Uterus (tissue), 2 donors: ENCODE results near the gene AVPR2.

Experiments
- CTCF ChIP-seq, 4 experiments: fragments of 200-600 bp in 2 of 4; fragments of 450-650 bp in 2 of 4; sonication (generic) in 2 of 4; IDR thresholded peaks; one replicate each; pipeline ENCODE4 v1.5.1; 2016 to 2019; ENCODE audit warnings: antibody characterized with exemption in 4 of 4, mild to moderate bottlenecking in 2 of 4, moderate library complexity in 1 of 4
- POLR2A ChIP-seq, 2 donors: fragments of 450-650 bp; IDR thresholded peaks; one replicate each; pipeline ENCODE4 v1.6.1; 2016; ENCODE audit warnings: antibody characterized with exemption in 2 of 2, mild to moderate bottlenecking in 1 of 2, moderate library complexity in 1 of 2

DNA sequence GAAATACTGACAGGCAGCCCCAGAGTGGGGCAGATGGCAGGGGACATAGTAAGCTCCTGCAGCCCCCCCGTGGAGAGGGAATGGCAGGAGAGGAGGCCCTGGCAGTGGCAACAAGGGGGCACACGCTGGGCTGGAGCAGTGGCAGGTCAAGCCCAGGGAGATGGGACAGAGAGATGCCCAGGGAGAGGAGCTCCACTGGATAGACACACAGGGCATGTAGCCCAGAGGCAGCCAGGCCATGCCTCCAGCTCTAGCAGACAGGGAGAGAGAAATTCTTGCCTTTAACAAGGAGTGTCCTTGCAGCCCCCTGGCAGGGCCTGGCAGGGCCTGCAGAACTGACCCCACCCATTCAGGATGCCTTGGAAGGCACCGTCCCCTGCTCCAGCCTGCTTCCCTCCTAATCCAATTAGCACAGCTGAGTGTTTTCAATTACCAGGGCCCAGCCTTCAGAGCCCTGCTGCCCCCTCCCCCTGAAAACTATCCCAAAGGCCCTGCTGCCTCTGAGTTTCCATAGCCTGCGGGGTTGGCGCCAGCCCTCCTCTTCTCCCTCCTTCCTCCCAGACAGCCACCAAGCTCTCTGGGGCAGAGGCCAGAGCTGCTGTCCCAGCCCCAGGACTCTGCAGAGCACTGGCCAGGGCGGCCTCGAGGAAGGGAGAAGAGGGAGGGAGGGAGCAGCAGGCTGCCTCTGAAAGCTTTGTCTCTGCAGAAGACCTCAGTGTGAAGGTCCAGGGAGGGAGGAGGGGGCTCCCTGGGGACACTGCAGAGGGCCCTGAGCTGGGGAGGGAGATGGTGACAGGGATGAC, 31.0 kb upstream of the AVPR2 start:
- no peak for TF ChIP-seq CTCF (IDR thresholded peaks at IDR 0.05)
- no peak for TF ChIP-seq POLR2A (IDR thresholded peaks at IDR 0.05)
